HG02759 (cell line): ENCODE measurements around the gene GH1.
A peak's percentile ranks its signal among the peaks of the same experiment; 100 is the strongest.
"Not testable (repeated sequence)": the region's sequence is repeated elsewhere in the genome, so short reads cannot be mapped to it uniquely, and the experiment has no call there.

ENCODE experiments used
- ATAC-seq: cut with Tn5 transposase; IDR thresholded peaks from one replicate; pipeline ENCODE4 v1.9.1; 2021; ENCODE audit warnings: mild to moderate bottlenecking, moderate library complexity; ENCODE audit not compliant: unreplicated experiment

GH1 gene

GRCh38 chr17:63898899-63899798 is 19.5 kb downstream of the GH1 start:
- not testable (repeated sequence) for ATAC-seq

- ATAC-seq, result not testable (repeated sequence)
Measured at GRCh38 chr17:63896524-63897354, 21.9 kb downstream of the GH1 start, which contains the start of gene CSH1. CSH1 (minus strand) TSS chr17:63896574; CDS start chr17:63896511, 63 bp downstream.

GRCh38 chr17:63894821-63895220 is 23.8 kb downstream of the GH1 start:
- not testable (repeated sequence) for ATAC-seq

GRCh38 chr17:63894021-63894420 is 24.6 kb downstream of the GH1 start:
- ATAC-seq, result not testable (repeated sequence)

GRCh38 chr17:63892316-63893037 is 26.2 kb downstream of the GH1 start:
- not testable (repeated sequence) for ATAC-seq

GRCh38 chr17:63889026-63889848 is 29.4 kb downstream of the GH1 start:
- ATAC-seq, result not testable (repeated sequence)

GRCh38 chr17:63885119-63885518 is 33.5 kb downstream of the GH1 start:
- not testable (repeated sequence) for ATAC-seq

- not testable (repeated sequence) for ATAC-seq
Measured at GRCh38 chr17:63882626-63883126, 36.0 kb downstream of the GH1 start.

GRCh38 chr17:63881935-63882601 is 36.6 kb downstream of the GH1 start, which contains the start of gene GH2:
GH2 (minus strand) TSS chr17:63881944; CDS start chr17:63881801, 143 bp downstream.
- peak; percentile 40 for ATAC-seq

GRCh38 chr17:63881337-63881736 is 37.3 kb downstream of the GH1 start:
- ATAC-seq, result not testable (repeated sequence)

GRCh38 chr17:63880706-63881105 is 37.9 kb downstream of the GH1 start:
- ATAC-seq, result no peak

- not testable (repeated sequence) for ATAC-seq
Measured at GRCh38 chr17:63878413-63878812, 40.2 kb downstream of the GH1 start.

- ATAC-seq, result not testable (repeated sequence)
Measured at GRCh38 chr17:63874693-63875092, 43.9 kb downstream of the GH1 start.

GRCh38 chr17:63874061-63874626 is 44.5 kb downstream of the GH1 start:
- not testable (repeated sequence) for ATAC-seq

- not testable (repeated sequence) for ATAC-seq
Measured at GRCh38 chr17:63873577-63873976, 45.1 kb downstream of the GH1 start, which contains the start of gene CSH2. CSH2 (minus strand) TSS chr17:63873677; CDS start chr17:63873614, 63 bp downstream.

GRCh38 chr17:63871646-63872365 is 46.8 kb downstream of the GH1 start:
- not testable (repeated sequence) for ATAC-seq

GRCh38 chr17:63870292-63870665 is 48.4 kb downstream of the GH1 start:
- ATAC-seq, result not testable (repeated sequence)
